HG02623 (cell line): ENCODE measurements around the gene OCA2.
"Not testable (repeated sequence)": the region's sequence is repeated elsewhere in the genome, so short reads cannot be mapped to it uniquely, and the experiment has no call there.

Experiments
- ATAC-seq: cut with Tn5 transposase; IDR thresholded peaks from one replicate; pipeline ENCODE4 v1.9.1; 2021; ENCODE audit warnings: moderate library complexity; ENCODE audit not compliant: unreplicated experiment

The OCA2 gene

DNA sequence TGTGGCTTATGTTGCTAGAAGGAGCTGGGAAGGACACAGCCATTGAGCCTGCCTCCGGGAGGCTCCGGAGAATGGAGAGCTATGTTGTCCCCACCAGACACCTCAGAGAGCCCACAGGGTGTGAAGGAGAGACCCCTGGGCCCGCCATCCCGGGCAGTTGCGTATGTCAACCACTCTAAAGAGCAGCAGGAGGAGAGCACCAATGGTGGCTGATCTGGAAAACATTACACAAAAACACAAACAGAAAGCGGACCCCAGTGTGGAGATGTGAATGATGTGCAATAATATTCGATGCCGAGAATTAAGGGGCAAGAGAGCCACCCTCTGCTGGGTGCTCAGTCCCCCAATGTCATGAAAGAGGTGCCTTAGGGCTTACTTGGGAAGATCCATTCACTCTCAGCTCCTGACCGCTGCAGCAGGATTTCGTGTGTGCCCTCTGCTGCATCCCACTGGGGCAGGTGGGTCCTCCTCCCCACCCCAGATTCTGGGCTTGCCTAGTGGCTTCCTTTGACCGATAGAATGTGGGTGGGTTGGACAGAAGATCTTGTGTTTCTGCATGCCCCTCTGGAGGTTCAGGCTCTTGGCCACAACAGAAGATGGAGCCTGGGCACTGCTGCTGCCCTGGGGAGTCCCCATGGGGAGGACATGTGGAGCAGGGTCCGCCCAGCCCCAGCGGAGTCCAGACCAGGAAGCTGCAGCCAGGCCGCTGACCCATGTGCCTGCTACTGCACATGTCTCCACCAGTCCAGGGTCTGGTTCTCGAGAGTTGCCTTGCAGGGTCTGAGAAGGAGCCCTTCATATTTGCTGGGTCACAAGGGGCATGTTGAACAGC lies 245.3 kb downstream of the OCA2 start:
- no peak for ATAC-seq

DNA sequence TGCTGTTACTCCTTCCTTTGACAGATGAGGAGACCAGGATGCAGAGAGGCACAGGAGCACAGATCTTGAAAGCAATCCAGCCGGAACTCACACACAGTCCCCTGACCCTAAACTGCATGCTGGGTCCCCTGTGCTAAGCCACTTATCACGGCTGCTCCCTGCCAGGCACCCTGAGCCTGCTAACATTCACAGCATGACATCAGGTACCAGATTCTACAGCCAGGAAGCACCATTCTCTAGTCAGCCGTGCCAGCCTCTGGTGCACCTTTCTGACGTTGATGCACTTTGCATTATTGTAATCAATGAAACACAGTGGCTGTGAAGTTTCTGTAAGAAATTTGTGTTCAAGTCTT lies 247.3 kb downstream of the OCA2 start:
- no peak for ATAC-seq

DNA sequence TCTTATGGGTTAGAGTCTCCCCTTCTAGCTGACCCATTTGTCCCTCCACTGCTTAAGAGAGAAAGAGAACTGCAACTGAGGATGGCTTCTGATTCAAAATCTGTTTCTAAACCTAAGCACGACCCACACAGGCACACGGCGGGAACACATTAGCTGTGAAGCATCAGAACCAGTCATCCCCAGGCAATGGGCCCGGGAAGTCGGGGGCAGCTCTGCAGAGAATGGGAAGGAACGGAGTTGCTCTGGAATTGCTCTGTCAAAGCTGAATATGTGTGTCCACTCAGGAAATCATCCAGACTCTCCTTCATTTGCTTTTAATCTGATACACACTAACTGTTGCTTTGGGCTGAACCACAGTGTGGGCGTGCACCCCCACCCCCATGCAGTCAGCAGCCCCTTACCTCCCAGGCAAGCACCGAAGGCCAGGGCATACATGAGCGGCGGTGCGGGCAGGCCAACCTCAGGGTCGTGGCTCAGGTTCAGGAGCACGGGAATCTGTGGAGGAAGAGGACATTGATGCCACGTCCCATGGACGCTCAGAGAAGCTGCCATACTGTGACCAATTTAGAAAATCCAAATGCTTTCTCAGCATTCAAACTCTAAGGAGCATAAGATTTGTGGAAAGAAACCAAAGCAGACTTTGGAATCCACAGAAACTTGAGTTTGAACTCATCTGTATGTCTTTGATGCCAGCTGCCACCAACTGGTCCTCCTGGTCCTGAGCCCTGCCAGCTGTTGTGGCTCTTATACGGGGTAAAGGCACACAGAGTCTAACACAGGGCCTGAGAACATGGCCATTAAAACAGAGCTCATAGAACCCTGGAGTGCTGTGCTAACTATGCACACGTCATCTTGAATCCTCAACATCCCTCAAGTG lies 247.9 kb downstream of the OCA2 start:
- ATAC-seq: no peak

DNA sequence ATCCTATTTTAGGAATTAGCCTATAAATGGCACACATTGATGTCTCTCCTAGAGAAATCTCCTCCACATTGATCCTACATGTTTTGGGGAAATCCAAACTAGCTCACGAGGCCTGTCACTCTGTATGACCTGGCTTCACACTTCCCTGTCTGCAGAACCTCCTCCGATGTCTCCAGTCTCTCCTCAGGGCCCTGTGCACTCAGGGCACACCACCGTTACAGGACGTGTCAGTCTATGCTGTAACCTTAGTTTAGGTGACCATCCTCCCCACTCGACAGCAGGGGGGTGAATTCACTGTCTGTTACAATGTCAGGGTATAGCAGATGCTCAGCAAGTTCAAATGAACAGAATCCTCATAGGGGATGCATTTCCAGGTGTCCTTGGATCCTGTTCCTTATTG lies 249.1 kb downstream of the OCA2 start:
- no peak for ATAC-seq

DNA sequence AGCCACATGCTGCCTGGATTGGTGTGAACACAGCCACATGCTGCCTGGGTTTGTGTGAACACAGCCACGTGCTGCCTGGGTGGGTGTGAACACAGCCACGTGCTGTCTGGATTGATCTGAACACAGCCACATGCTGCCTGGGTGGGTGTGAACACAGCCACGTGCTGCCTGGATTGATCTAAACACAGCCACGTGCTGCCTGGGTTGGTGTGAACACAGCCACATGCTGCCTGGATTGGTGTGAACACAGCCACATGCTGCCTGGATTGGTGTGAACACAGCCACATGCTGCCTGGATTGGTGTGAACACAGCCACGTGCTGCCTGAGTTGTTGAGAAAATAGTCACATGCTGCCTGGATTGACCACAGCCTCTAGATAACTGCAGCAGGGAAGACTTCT lies 250.2 kb downstream of the OCA2 start:
- not testable (repeated sequence) for ATAC-seq

DNA sequence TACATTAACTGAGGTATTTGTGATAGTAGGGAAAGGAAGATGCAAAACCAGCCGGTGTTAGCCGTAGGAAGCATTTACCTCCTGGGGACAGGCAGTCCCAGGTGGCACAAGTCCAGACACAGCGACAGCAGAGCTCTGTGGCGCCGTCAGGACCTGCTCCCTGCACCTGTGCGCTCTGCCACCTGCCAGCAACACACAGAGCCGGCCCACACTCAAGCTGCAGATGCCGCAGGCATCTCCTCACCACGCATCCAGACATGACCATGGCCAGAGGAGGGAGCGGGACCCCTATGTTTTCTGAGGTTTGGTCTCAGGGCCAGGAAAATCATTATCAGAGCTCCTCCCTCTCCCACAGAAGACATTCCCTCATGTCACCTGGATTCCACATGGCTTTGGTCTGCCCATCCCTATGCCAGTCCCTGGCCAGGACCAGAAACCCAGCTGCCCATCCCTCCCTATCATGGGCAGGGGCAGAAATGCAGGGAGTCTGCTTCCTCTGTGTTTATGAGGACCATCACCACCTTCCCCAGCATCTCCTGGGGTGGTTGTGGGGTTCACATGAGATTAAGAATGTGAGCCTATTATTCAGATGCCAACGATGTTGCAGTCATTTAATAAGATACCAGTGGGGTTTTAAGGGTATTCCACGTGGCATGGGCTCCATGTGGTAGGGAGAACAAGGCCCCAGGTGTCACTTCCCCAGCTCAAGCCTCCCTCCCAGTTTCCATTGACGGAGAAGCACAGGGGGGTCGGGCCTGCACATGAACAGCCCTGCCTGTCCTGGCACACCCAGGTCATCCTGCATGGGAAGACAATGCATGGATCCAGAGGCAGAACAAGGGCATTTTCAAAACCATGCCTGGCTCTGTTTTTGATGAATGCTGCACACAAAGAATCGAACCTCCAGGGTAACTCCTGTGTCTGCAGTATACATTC lies 251.1 kb downstream of the OCA2 start:
- ATAC-seq: no peak

DNA sequence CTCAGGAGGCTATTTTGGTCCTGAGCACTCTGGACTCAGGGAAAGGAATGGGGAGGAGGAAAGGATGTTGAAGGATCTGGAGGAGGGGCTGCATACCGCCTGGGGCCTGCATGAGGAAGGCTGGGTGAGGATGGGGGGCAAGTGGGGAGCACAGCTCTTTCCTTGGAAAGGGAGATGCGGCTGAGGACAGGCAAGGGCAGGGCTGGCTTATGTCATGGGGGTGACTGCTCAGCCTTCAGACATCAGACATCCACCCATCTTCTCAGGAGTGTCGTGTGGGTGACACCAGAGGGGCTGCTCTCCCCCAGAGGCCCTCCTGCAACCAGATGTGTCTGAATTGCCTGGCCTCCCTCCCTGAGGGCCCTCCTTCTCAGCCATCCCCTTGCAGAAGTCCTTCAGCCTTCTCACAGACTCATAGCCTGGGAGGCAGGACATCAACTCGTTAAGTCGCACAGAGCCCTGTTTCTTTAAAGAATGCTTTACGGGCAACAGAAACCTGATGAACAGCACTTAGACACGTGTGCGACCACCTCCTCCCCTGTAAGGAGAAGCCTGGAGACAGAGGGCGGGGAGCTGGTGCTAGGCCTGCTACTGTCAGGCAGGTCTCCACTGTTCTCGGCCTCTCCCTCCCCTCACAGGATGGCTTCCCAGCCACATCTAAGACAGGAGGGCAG lies 252.3 kb downstream of the OCA2 start:
- ATAC-seq: no peak

DNA sequence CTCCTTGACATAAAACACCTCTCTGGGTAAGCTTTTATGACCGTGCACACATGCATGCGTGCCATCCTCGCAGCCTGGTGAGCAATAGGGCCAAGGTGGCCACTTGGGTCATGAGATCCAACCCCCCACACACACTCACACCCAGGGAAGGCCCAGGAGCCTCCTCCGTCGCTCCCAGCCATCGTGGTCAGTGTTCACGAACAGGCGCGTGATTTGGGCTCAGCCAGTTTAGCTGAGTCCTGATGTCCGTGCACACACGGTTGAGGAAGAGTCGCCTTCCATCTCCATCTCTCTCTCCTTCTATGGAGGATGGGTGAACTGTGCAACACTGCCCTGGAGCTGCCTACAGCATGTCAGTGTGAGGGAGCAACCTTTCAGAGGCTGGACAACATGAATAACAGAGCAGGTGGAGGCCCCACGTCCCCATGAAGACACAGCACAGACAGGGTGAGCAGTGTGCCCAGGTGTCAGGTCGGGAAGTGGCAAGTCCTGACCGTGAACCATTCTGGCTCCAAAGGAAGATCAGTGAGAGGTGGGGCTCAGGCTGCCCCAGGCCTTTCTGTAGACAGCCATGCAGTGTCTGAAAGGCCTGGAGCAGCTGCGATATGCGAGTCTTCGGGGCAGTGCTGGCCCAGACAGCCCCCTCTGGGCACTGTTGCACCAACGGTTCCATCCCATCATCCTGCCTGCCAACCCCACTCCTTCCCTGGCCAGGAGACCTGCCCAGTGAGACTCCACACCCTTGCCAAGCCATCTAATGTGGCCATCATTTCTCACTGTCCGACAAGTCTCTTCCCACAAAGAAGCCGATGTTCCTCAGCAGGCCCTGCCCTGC lies 253.4 kb downstream of the OCA2 start:
- ATAC-seq: no peak

DNA sequence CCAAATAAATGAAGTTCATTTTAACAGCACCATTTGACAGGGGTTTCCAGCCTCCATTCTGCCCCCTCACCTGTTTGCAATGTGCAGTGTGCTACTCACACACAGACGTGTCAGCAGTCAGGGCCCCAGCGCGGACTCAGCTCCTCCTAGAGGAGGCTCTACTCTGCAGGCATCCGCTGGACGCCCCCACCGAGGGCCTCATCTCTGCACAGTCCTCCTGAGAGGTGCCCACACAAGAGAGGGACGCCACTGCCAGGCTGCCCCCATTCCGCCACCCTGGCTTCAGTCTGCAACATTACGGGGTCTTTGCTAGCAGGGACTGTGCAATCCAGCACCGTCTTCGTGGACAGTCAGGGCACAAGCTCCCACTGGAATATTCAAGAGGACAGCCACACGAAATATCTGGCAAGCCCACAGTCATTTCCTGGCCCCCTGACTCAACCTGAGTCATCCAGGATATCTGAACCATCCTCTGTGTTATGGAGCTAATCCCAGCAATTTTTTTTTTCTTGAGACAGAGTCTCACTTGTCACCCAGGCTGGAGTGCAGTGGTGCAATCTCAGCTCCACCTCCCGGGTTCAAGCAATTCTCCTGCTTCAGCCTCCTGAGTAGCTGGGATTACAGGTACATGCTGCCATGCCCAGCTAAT lies 255.0 kb downstream of the OCA2 start:
- no peak for ATAC-seq

DNA sequence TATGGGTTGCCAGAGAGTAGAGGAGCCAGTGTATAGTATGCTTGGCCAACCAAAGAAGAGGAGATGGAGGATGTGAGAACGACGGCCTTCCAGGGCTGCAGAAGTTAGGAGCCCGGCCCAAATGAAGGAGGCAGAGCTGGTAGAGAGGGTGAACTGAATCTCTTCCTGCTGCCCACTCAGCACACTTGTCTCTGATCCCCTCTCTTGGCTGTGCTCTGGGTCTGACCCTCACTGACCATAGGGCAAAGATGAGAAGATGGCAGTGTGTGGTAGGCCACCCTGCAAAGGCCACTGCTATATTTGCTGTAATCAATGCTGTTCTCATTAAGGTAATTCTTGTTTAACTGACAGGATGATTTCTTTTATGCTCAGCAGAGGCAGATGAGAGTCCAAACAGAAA lies 256.0 kb downstream of the OCA2 start:
- ATAC-seq: no peak

DNA sequence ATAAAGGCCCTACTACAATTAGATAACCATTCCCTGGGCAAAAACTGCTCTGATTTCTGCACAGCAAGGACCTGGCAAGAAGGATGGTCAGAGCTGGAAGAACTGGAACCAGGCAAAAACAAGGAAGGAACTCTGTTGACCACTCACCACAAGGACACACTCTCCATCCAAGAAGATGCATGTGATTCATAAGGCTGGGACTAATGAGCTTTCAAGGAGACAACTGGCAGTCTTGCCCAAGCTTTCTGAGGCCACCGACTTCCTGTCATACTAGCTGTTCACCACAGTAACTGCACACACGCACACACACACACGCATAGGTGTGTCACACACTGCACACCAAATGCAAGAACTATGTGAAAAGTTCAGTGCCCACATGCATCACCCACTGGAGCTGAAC lies 256.6 kb downstream of the OCA2 start:
- ATAC-seq: no peak

DNA sequence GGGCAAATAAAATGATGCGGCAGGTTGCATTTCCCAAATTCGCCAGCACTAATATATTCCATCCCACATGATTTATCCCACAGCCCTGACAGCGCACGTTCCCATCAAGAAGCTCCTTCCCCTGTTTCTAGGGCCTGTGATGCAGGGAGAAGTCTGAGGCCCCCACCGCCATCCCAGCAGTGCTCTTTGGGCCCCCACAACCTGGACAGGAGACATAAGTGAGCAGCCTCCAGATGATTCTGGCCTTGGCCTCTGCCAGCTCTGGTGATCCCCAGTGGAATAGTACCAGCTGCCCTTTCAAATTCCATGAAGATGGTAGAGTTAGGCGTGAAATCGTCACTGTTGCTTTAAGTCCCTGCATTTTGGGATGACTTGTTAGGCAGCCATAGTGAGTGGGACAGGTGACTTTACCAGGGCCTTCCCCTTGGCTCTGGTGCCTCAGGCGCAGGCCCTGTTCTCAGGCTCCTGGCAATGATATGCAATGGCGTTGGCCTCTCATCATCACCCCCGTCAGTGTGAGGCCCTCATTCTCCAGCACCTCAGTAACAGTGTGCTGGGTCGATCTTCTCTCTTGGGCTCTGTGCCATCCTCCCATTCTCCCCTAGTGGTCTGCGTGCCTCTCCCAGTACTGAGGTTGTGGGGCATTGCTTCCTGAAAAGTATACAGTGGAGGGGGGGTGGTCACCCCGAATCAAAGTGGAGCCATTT lies 263.7 kb downstream of the OCA2 start:
- no peak for ATAC-seq

DNA sequence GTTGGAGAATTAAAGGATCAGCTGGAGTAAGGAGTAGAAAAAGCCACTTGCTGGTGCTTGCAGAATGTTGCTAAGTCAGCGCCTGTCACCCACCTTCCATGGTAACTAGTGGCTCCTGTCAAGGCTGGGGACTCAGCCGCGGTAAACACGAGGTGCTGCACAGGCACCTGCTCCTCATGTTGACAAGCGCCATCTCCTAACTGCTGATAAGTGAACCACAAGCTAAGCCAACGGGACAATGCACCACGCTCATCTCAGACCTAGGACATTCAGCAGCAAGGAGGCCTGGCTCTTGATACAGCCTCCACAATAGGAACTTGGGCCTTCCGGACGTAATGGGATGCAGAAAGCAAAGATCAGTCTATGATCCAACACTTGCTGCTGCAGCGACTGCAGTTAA lies 264.4 kb downstream of the OCA2 start:
- no peak for ATAC-seq

DNA sequence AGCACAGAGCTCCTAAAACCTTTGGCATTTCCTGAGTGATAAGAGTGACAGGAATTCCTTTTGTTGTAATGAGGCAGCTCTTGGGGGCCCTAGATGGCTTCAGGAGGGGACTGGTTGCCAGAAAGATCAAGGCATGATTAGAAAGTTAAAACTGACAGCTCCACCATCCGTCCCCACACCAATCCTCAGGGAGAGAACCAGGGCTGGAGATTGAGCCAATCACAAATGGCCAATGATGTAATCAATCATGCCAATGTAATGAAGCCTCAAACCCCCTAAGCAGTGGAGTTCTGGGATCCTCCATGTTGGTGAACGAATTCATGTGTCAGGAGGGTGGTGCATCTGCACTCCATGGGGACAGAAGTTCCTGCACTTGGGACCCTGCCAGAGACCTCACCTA lies 265.1 kb downstream of the OCA2 start:
- no peak for ATAC-seq

DNA sequence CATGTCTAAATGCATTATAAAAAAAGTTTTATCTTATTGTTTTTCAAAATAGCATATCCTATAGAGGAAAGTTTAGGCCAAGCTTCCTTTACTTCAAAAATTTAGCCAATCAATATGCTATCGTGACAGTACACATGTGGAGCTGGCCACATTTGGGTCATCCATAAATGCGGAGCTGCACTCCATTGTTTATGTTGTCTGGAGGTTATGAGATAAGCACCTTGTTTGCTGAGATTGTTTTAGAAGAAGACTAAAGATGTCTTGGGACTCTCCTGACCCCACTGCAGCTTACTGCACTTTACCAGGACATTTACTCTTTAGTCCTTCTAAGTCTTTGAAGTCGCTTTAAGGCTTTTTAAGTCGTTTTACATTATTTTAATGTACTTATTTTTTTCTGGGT lies 265.9 kb downstream of the OCA2 start:
- ATAC-seq: no peak

DNA sequence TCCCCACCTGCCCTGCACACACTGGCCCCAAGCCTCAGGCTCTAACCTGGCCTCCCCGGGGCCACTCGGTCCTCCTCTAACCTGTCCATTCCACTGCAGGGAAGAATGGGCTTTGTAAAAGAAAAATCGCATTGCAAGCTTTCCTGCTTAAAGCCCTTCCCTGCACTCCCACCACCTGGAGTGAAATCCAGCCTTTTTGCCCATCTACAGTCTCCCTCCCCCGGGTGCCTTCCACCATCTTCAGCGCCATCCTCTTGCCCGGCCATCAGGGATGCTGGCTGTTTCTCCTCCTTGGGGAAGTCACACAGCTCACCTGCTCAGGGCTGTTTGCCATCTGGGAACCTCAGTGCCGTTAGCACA lies 266.9 kb downstream of the OCA2 start:
- no peak for ATAC-seq

DNA sequence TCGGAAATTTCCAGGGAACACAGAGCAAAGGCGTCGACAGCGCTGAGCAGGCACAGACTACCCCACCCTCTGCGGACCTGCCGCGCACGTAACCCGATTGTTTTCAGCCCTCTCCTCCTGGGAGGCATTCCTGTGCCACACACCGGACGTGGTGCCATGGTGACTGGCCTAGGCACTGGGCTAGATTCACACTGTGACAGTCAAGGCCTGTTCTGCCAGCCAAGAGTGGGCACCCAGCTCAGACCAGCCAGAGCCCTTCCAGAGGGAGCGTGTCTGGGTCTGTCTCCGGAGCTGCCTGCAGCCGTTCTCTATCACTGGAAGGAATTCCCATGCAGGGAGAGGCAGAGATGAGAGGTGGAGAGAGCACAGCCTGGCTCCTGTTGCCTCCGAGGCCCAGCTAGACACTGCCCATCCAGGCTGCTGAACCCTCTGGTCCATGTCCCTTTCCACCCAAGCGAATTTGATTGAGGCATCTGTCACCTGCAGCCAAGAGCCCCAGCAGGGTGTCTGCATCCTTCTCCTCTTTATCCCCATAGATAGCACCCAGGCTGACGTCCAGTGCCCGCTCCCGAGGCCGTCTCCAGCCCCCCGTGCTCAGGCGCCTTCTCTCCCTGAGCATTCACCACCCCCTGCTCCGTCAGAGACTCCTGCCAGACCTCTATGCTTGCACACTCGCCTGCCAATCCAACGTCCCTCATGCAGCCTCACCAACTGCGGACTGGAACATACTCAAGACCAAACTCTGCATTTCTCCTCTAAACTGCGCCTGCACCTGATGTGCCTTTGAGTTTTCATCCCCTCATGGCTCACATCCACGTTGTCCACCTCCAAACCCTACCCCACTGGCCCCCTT lies 267.5 kb downstream of the OCA2 start:
- ATAC-seq: no peak

DNA sequence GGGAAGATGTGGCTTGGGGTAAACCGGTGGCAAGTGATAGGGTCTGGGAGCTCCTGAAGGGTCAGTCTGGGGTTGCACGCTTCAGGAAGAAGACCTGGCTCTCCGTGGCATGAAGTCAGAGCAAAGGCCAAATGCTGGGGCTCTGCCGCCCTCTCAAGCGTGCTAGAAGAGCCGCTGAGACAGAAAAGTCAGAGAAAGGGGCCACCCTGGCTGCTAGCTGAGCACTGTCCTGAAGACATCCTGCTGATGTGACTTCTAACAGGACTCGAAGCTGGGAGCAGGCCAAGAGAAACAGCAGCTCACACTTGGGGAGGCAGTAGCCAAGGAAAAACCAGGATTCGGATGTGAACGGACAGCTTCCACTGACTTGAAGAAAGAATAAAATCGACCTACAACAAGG lies 270.4 kb downstream of the OCA2 start:
- ATAC-seq: no peak
